Neuronal stem cell (in vitro differentiated cells): ENCODE data around the gene MFGE8.

Experiments
- DNase-seq: peaks from one replicate; pipeline ENCODE4 v3.0.0-alpha.2; 2013; ENCODE audit warnings: low spot score
- H2AFZ ChIP-seq: one replicate; pipeline ENCODE4 v1.6.1; 2013; ENCODE audit warnings: mild to moderate bottlenecking, low read length, inconsistent platforms
- H2AK5ac ChIP-seq: 2 replicates; pipeline ENCODE4 v1.6.1; 2013; ENCODE audit warnings: low read depth, mild to moderate bottlenecking, inconsistent platforms, low read length, moderate library complexity, mixed read lengths
- H2BK120ac ChIP-seq: 2 replicates; pipeline ENCODE4 v1.6.1; 2013; ENCODE audit warnings: low read depth, mild to moderate bottlenecking, inconsistent platforms, low read length, moderate library complexity, mixed read lengths
- H2BK12ac ChIP-seq: one replicate; pipeline ENCODE4 v1.6.1; 2013; ENCODE audit warnings: low read length, inconsistent platforms
- H2BK15ac ChIP-seq: 2 replicates; pipeline ENCODE4 v1.6.1; 2013; ENCODE audit warnings: mild to moderate bottlenecking, low read length, inconsistent platforms, mixed read lengths
- H2BK5ac ChIP-seq: one replicate; pipeline ENCODE4 v1.6.1; 2013; ENCODE audit warnings: inconsistent platforms, mild to moderate bottlenecking, low read length, moderate library complexity
- H3K14ac ChIP-seq: one replicate; pipeline ENCODE4 v1.6.1; 2013; ENCODE audit warnings: low read length, inconsistent platforms
- H3K18ac ChIP-seq: 2 replicates; pipeline ENCODE4 v1.6.1; 2013; ENCODE audit warnings: low read length, inconsistent platforms
- H3K23ac ChIP-seq: 2 replicates; pipeline ENCODE4 v1.6.1; 2013; ENCODE audit warnings: low read depth, mild to moderate bottlenecking, mixed read lengths, low read length, inconsistent platforms; ENCODE audit not compliant: poor library complexity
- H3K27ac ChIP-seq: replicated peaks from 3 replicates; pipeline ENCODE4 v1.5.1; 2013; ENCODE audit warnings: low read length, inconsistent platforms
- H3K27me3 ChIP-seq, 3 experiments: 2 replicates each; pipeline ENCODE4 v1.6.1; 2013; ENCODE audit warnings: low read length in 3 of 3, mild to moderate bottlenecking in 2 of 3, inconsistent platforms in 1 of 3, low read depth in 1 of 3, mixed read lengths in 1 of 3, moderate library complexity in 1 of 3; ENCODE audit not compliant: control insufficient read depth in 3 of 3, insufficient read depth in 3 of 3
- H3K36me3 ChIP-seq, 2 donors: replicated peaks in 1 of 2; 2 replicates each; pipeline ENCODE4 v1.6.1; 2013; ENCODE audit warnings: low read length in 2 of 2; ENCODE audit not compliant: control insufficient read depth in 2 of 2, insufficient read depth in 2 of 2
- H3K4ac ChIP-seq: 2 replicates; pipeline ENCODE4 v1.6.1; 2013; ENCODE audit warnings: inconsistent platforms, mild to moderate bottlenecking, low read length, moderate library complexity
- H3K4me1 ChIP-seq, 2 donors: 1 replicate in 1 of 2; 2 replicates in 1 of 2; pipeline ENCODE4 v1.6.1; 2013; ENCODE audit warnings: low read length in 2 of 2, low read depth in 1 of 2; ENCODE audit not compliant: control insufficient read depth in 2 of 2, insufficient read depth in 1 of 2
- H3K4me2 ChIP-seq: one replicate; pipeline ENCODE4 v1.6.1; 2013; ENCODE audit warnings: mild to moderate bottlenecking, low read length, inconsistent platforms; ENCODE audit not compliant: insufficient read depth, poor library complexity, severe bottlenecking
- H3K4me3 ChIP-seq, 2 donors: 2 replicates each; pipeline ENCODE4 v1.5.1; 2013; ENCODE audit warnings: low read length in 2 of 2, mild to moderate bottlenecking in 2 of 2, inconsistent platforms in 1 of 2, moderate library complexity in 1 of 2
- H3K79me1 ChIP-seq: one replicate; pipeline ENCODE4 v1.6.1; 2013; ENCODE audit warnings: low read depth, mild to moderate bottlenecking, inconsistent platforms, low read length, moderate library complexity
- H3K9ac ChIP-seq: one replicate; pipeline ENCODE4 v1.6.1; 2013; ENCODE audit warnings: mild to moderate bottlenecking, low read depth, low read length, inconsistent platforms; ENCODE audit not compliant: poor library complexity
- H3K9me3 ChIP-seq, 2 donors: replicated peaks in 1 of 2; 2 replicates each; pipeline versions ENCODE3 to v1.6.1; 2013; ENCODE audit warnings: low read length in 2 of 2, mild to moderate bottlenecking in 2 of 2, inconsistent platforms in 1 of 2, low read depth in 1 of 2, mixed read lengths in 1 of 2, moderate library complexity in 1 of 2; ENCODE audit not compliant: control insufficient read depth in 2 of 2, insufficient read depth in 1 of 2
- H4K8ac ChIP-seq: one replicate; pipeline ENCODE4 v1.6.1; 2013; ENCODE audit warnings: low read depth, mild to moderate bottlenecking, inconsistent platforms, low read length, moderate library complexity
- H4K91ac ChIP-seq: one replicate; pipeline ENCODE4 v1.6.1; 2013; ENCODE audit warnings: low read length, low read depth, mild to moderate bottlenecking, inconsistent platforms; ENCODE audit not compliant: poor library complexity
- WGBS, 2 donors: extraction: QIAGEN DNeasy Blood & Tissue Kit; methylation state at CpG; one replicate each; pipeline ENCODE4 v1.1.7; 2013; ENCODE audit warnings: missing lambda C conversion rate in 2 of 2, mixed read lengths in 1 of 2; ENCODE audit not compliant: insufficient read length in 2 of 2, insufficient replicate concordance in 1 of 2; ENCODE audit errors: extremely low coverage in 2 of 2; 5-methylcytosine and 5-hydroxymethylcytosine counted together

MFGE8 gene

DNA sequence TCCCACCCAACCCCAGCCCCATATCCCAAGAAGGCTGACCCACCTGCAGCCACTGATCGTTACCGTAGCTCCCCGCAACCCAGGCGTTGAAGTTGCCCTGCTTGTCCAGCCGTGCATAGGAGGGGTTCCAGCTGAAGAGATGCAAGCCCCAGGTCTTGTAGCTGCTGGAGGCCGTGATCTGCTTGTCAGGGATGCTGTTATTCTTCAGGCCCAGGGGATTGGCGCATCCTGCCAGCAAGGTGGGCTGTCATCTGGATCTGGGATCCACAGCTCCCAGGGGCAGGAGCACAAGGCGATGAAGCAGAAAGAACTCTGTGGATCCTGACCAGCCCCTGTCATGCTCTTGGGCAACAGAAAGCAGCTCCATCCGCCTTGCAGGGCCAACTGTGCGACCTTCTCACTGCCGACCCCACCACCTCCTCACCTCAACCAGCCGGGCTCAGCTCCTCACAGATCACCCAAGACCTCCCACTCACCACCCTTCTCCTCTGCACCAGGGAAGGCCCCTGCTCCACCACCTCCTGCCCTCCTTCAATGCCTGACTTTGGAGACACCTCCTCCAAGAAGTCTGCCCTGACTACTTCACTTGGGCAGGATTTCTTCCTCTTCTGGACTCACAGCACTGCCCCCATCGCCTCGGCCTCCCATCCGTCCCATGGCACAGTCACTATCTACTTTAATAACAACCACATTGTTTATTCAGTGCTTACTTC is 11.5 kb downstream of the MFGE8 start:
- Histone ChIP-seq H3K14ac (no peak overlapping the region), H3K36me3 (peaks cover 41 to 66% of the 10 kb centered on the region in 2 donors)

DNA sequence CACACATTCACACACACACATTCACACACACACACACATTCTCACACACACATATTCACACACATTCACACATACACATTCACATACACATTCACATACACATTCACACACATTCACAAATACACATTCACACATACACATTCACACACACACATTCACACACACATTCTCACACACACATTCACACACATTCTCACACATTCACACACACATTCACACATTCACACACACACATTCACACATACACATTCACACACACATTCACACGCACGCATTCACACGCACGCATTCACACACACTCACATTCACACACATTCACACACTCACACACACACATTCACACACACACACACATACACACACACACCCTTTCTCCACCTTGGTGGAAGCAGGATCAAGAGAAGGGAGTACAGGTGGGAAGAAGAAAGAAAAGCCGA is 12.2 kb downstream of the MFGE8 start:
- H3K4ac ChIP-seq: no peak overlapping the region
- no peak overlapping the region for H2BK12ac ChIP-seq
- no peak overlapping the region for H3K27ac ChIP-seq
- peaks cover 35 to 60% of the 10 kb centered on the region in 2 donors for H3K36me3 ChIP-seq
- 100% methylated on average over 4 of the region's 5 CpGs; no CpG with 5 or more reads in 1 of the 2 donors for WGBS, 2 donors
- no peaks in the 10 kb centered on the region for H3K9me3 ChIP-seq
- H4K91ac ChIP-seq: no peak overlapping the region
- no peak overlapping the region for H3K9ac ChIP-seq
- H2BK5ac ChIP-seq: no peak overlapping the region
- peaks cover 13 to 23% of the 10 kb centered on the region in 2 donors for H3K4me1 ChIP-seq
- H2AFZ ChIP-seq: no peak overlapping the region
- no peak overlapping the region for H3K14ac ChIP-seq
- no peak overlapping the region for H3K18ac ChIP-seq
- no peak for DNase-seq
- no peak overlapping the region for H2AK5ac ChIP-seq
- peaks cover 5% of the 10 kb centered on the region for H3K79me1 ChIP-seq
- H3K4me3 ChIP-seq: no peak overlapping the region
- H3K23ac ChIP-seq: no peak overlapping the region
- H3K27me3 ChIP-seq: no peaks in the 10 kb centered on the region
- H2BK120ac ChIP-seq: no peak overlapping the region
- H4K8ac ChIP-seq: no peak overlapping the region
- no peak overlapping the region for H2BK15ac ChIP-seq
- no peak overlapping the region for H3K4me2 ChIP-seq

More for the DNA sequence above, 11.5 kb downstream of the MFGE8 start:
- Histone ChIP-seq H3K4ac (no peak overlapping the region), H3K4me2 (no peak overlapping the region), H3K27me3 (no peaks in the 10 kb centered on the region), H2BK5ac (no peak overlapping the region), H3K23ac (peak overlapping the region; percentile 8), H3K79me1 (peaks cover 7% of the 10 kb centered on the region), H2BK120ac (no peak overlapping the region), H2AK5ac (no peak overlapping the region), H3K27ac (no peak overlapping the region), H2AFZ (no peak overlapping the region), H2BK15ac (no peak overlapping the region), H3K18ac (no peak overlapping the region), H4K8ac (no peak overlapping the region), H3K4me1 (peaks cover 8 to 18% of the 10 kb centered on the region in 2 donors), H4K91ac (no peak overlapping the region), H3K9me3 (no peaks in the 10 kb centered on the region), H3K4me3 (no peak overlapping the region), H2BK12ac (no peak overlapping the region), H3K9ac (no peak overlapping the region)
- WGBS, 2 donors: no CpG with 5 or more reads among the region's 15 CpGs
- no peak for DNase-seq

DNA sequence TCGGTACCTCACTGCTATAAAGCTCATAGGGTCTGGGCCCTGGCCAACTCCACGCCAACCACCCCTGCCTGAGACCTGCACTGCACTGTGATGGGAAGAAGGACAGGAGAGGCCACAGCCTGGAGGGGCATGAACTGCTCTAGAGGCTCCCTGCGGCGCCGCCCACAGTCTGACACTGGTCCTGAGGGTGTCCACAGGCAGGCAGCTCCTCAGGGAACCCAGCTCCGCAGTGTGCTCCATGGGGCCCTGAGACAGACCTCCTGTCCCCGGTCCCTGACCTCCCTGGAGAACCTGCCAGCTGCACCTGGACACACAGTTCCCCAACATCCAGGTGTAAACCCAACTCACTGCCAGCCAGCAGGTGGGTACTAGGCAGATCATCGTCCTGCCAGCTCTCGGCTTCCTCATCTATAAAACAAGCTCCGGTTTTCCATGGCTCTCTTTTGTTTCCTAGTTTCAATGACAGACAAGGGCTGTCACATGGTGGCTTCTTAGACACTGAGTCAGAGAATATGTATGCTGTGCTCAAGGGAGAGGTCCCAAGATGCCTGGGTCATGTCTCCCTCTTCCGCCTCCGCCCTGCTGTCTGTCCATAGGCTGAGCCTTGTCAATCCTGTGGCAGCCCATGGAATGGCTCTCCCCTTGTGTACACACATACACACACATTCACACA is 12.7 kb downstream of the MFGE8 start:
- Histone ChIP-seq H2BK120ac (no peak overlapping the region), H2AFZ (no peak overlapping the region), H3K79me1 (peaks cover 5% of the 10 kb centered on the region), H2BK12ac (no peak overlapping the region), H2BK5ac (no peak overlapping the region), H4K91ac (no peak overlapping the region), H3K9ac (no peak overlapping the region), H3K27ac (no peak overlapping the region), H3K4ac (no peak overlapping the region), H3K23ac (no peak overlapping the region), H3K4me2 (no peak overlapping the region), H3K36me3 (peaks cover 32 to 54% of the 10 kb centered on the region in 2 donors), H3K27me3 (peaks cover 0 to 3% (median 3%) of the 10 kb centered on the region in 3 experiments), H3K4me3 (no peak overlapping the region), H3K4me1 (peaks cover 13 to 25% of the 10 kb centered on the region in 2 donors), H2BK15ac (no peak overlapping the region), H3K14ac (no peak overlapping the region), H4K8ac (no peak overlapping the region), H2AK5ac (no peak overlapping the region), H3K18ac (peak overlapping the region; percentile 33), H3K9me3 (no peaks in the 10 kb centered on the region)
- DNase-seq: no peak
- no CpG with 5 or more reads among the region's 12 CpGs for WGBS, 2 donors

DNA sequence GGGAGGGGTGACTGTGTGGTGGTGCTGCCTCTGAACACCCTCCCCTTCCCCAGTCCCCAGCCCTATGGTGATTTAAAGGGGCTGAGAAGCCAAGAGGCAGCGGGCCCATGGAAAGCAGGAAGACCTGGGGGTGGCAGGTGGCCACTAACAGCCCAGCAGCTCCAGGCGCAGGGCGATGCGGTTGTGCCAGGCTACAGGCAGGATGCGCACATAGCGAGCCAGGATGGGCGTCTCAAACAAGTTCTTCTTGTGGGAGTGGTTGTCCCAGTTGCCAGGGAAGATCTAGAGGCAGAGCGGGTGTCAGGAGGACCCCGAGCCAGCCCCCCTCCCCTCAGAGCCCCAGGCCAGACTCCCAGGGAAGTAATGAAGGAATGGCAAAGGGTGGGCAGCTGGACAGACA is 13.9 kb downstream of the MFGE8 start:
- WGBS, 2 donors: no CpG with 5 or more reads among the region's 9 CpGs

More for the DNA sequence above, 13.9 kb downstream of the MFGE8 start:
- Histone ChIP-seq H3K14ac (no peak overlapping the region), H2BK12ac (no peak overlapping the region), H3K79me1 (peaks cover 5% of the 10 kb centered on the region), H3K18ac (no peak overlapping the region), H3K4me3 (no peak overlapping the region), H3K9ac (no peak overlapping the region), H4K8ac (no peak overlapping the region), H2BK120ac (no peak overlapping the region), H3K36me3 (peaks cover 30 to 44% of the 10 kb centered on the region in 2 donors), H3K9me3 (no peaks in the 10 kb centered on the region), H2AFZ (no peak overlapping the region), H2BK15ac (peak overlapping the region; percentile 87), H3K27me3 (peaks cover 0 to 15% (median 12%) of the 10 kb centered on the region in 3 experiments), H3K4me1 (peaks cover 19 to 25% of the 10 kb centered on the region in 2 donors), H2AK5ac (no peak overlapping the region), H3K23ac (no peak overlapping the region), H3K4ac (no peak overlapping the region), H3K4me2 (no peak overlapping the region), H2BK5ac (no peak overlapping the region), H3K27ac (no peak overlapping the region), H4K91ac (no peak overlapping the region)
- no peak for DNase-seq
